Measurements from ENCODE around the gene PCNX4.

DNA sequence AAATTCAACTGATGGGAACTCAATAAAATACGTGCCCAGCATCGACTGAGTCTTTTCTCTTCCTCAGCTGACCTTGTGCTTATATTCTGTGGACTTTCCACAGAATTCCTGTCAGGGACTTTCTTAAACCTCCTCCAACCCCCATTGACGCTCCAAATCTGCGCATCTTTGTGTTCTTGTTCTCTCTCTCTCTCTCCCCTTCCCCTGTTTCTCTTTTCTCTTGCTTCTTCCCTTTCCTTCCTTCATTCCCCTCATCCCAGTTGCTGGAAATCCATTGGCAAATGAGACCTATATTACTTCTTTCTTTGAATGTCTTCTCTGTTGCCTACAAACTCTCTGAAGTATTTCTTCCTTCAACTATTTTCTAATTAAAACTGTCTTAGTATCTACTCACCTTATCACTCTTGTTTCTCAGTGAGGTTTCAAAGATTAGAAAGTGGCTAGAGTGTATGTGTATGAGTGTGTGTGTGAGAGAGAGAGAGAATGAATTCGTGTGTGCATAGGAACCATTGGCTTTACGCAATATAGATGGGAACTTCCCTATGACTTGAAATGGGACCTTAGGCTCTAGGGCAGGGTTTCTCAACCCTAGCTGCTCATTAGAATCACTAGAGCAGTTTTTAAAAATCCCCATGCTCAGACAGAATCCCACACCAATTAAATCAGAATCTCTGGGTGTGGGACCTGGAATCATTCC, 115.3 kb downstream of the PCNX4 start:
- TF ChIP-seq, protein P1, sequence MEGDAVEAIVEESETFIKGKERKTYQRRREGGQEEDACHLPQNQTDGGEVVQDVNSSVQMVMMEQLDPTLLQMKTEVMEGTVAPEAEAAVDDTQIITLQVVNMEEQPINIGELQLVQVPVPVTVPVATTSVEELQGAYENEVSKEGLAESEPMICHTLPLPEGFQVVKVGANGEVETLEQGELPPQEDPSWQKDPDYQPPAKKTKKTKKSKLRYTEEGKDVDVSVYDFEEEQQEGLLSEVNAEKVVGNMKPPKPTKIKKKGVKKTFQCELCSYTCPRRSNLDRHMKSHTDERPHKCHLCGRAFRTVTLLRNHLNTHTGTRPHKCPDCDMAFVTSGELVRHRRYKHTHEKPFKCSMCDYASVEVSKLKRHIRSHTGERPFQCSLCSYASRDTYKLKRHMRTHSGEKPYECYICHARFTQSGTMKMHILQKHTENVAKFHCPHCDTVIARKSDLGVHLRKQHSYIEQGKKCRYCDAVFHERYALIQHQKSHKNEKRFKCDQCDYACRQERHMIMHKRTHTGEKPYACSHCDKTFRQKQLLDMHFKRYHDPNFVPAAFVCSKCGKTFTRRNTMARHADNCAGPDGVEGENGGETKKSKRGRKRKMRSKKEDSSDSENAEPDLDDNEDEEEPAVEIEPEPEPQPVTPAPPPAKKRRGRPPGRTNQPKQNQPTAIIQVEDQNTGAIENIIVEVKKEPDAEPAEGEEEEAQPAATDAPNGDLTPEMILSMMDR (IDR thresholded peaks at IDR 0.05; ENCODE audit: low read length): no peak
- TF ChIP-seq EZH2 (optimal IDR thresholded peaks at IDR 0.05; ENCODE audit: low read depth, low read length): no peak
